Body of pancreas (tissue), 4 donors: Measurements from ENCODE around the gene ARHGEF11. TPM values are rescaled to one million over a fixed set of nuclear protein-coding genes. Genes with fewer than 3 reads are reported as not detected.

Source experiments
- ATAC-seq: fragments of 150-250 bp; one replicate; pipeline ENCODE4 v1.9.1; 2016
- DNase-seq, 4 donors: peaks; one replicate each; pipeline ENCODE4 v3.0.0-alpha.2; 2019
- H3K27ac ChIP-seq, 4 donors: fragments of 200-600 bp; sonication (generic); 1 replicate in 3 of 4; 2 replicates in 1 of 4; pipeline versions ENCODE4 v1.5.1 to v1.6.1; 2016 to 2019; ENCODE audit warnings: mild to moderate bottlenecking in 1 of 4, mixed read lengths in 1 of 4, moderate library complexity in 1 of 4
- H3K27me3 ChIP-seq, 2 donors: fragments of 200-600 bp; sonication (generic); one replicate each; pipeline ENCODE4 v1.6.0; 2016; ENCODE audit warnings: mild to moderate bottlenecking in 1 of 2
- H3K36me3 ChIP-seq, 2 donors: fragments of 200-600 bp; sonication (generic); replicated peaks in 1 of 2; 2 replicates each; pipeline ENCODE4 v1.5.1; 2016; ENCODE audit warnings: low read depth in 2 of 2; ENCODE audit not compliant: insufficient read depth in 1 of 2
- H3K4me1 ChIP-seq: fragments of 200-600 bp; sonication (generic); one replicate; pipeline ENCODE4 v1.6.0; 2016
- H3K4me3 ChIP-seq, 2 donors: fragments of 200-600 bp; sonication (generic); 1 replicate in 1 of 2; 2 replicates in 1 of 2; pipeline ENCODE4 v1.5.1; 2016 to 2019
- H3K9me3 ChIP-seq, 3 donors: fragments of 200-600 bp; sonication (generic); 1 replicate in 2 of 3; 2 replicates in 1 of 3; pipeline ENCODE4 v1.5.1; 2016
- POLR2A ChIP-seq, 3 donors: fragments of 450-650 bp; IDR thresholded peaks; one replicate each; pipeline ENCODE4 v1.6.1; 2016; ENCODE audit warnings: antibody characterized with exemption in 3 of 3, mild to moderate bottlenecking in 2 of 3
- WGBS, 2 donors: methylation state at CpG; one replicate each; pipeline ENCODE4 v1.1.5; 2017; 5-methylcytosine and 5-hydroxymethylcytosine counted together
- intact Hi-C: fragments of 100-400 bp; cut with DNase I; formaldehyde crosslinking; loops from one replicate; pipeline ENCODE4 v1.15.1; 2023
- total RNA-seq, 2 donors: library from RNA; depleted of rRNA; stranded (reverse); fragments of >200 nt; gene quantifications; one replicate each; pipeline ENCODE4 v1.1.0, GENCODE V29; 2016
- TF ChIP-seq, protein P1 (sequence below), 7 experiments: fragments of 450-650 bp in 4 of 7; fragments of 200-600 bp in 3 of 7; sonication (generic) in 3 of 7; IDR thresholded peaks; one replicate each; pipeline ENCODE4 v1.5.1; 2016 to 2019; ENCODE audit warnings: antibody characterized with exemption in 7 of 7

ARHGEF11 gene
- total RNA-seq, 2 donors from 2014 or later, result 17.9 to 29.7 TPM

DNA sequence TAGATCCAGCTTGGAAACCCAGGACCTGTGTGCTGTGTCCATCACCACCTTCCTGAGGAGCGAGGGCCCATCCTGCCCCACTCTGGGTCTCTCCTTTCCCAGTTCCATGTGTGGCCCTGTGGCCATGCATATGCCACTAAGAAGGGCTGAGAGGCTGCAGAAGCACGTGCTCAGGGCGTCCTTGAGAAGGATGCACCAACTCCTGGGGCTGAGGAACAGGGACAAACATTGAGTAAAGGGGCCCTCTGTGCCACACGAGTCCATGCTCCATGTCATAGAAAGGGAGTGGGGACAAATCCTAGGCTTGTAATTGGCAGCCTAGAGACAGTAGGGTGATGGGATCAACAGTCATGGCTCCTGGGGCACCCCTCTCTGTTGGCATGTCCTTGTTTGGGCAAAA is 45.6 kb upstream of the ARHGEF11 start:
- Histone ChIP-seq H3K4me3 (no peak overlapping the region), H3K9me3 (no peaks in the 10 kb centered on the region), H3K27ac (no peak overlapping the region), H3K27me3 (no peaks in the 10 kb centered on the region), H3K4me1 (no peaks in the 10 kb centered on the region), H3K36me3 (no peaks in the 10 kb centered on the region)
- WGBS, 2 donors, result 82 to 87% methylated on average over 4 of the region's 4 CpGs
- DNase-seq (no peak), ATAC-seq (no peak)
- TF ChIP-seq POLR2A (IDR thresholded peaks at IDR 0.05), result no peak
- TF ChIP-seq, protein P1, sequence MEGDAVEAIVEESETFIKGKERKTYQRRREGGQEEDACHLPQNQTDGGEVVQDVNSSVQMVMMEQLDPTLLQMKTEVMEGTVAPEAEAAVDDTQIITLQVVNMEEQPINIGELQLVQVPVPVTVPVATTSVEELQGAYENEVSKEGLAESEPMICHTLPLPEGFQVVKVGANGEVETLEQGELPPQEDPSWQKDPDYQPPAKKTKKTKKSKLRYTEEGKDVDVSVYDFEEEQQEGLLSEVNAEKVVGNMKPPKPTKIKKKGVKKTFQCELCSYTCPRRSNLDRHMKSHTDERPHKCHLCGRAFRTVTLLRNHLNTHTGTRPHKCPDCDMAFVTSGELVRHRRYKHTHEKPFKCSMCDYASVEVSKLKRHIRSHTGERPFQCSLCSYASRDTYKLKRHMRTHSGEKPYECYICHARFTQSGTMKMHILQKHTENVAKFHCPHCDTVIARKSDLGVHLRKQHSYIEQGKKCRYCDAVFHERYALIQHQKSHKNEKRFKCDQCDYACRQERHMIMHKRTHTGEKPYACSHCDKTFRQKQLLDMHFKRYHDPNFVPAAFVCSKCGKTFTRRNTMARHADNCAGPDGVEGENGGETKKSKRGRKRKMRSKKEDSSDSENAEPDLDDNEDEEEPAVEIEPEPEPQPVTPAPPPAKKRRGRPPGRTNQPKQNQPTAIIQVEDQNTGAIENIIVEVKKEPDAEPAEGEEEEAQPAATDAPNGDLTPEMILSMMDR (IDR thresholded peaks at IDR 0.05), result no peak
- intact Hi-C loops, result loop anchor here (2.0 kb wide), 1 partner anchor 64 kb away; no protein-coding TSS in a partner anchor

DNA sequence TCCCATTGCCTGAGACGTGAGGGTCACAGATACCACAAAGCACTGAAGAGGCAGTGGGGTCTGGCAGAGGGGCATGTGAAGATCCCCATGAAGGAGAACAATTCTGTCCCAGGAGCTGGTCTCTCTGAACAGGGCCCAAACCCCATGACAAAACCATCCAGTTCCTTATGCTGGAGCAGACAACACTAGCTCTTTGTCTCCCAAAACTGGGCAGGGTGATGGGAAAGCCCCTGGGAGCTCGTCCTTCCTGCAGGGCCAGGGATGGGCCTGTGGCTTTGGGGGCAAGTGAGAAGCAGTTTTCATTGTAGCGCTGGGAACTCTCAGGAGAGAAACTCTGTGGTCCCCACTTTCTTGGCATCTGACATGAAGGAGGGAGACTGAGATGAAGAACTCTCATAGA is 45.2 kb upstream of the ARHGEF11 start:
- DNase-seq, result no peak
- Histone ChIP-seq H3K36me3 (no peaks in the 10 kb centered on the region), H3K27ac (no peak overlapping the region), H3K9me3 (no peaks in the 10 kb centered on the region), H3K27me3 (no peaks in the 10 kb centered on the region), H3K4me3 (no peak overlapping the region), H3K4me1 (no peaks in the 10 kb centered on the region)
- WGBS, 2 donors, result 57 to 59% methylated on average over 2 to 3 of the region's 3 CpGs
- no peak for ATAC-seq
- intact Hi-C loops, result loop anchor here (2.0 kb wide), 1 partner anchor 64 kb away; no protein-coding TSS in a partner anchor
- no peak for TF ChIP-seq POLR2A (IDR thresholded peaks at IDR 0.05)
- TF ChIP-seq, protein P1 (IDR thresholded peaks at IDR 0.05), result no peak

GRCh38 chr1:157090196-157090647 is 44.7 kb upstream of the ARHGEF11 start:
- Histone ChIP-seq H3K27me3 (no peaks in the 10 kb centered on the region), H3K36me3 (no peaks in the 10 kb centered on the region), H3K27ac (no peak overlapping the region), H3K4me1 (no peaks in the 10 kb centered on the region), H3K4me3 (no peak overlapping the region), H3K9me3 (no peaks in the 10 kb centered on the region)
- intact Hi-C loops, result loop anchor here (2.0 kb wide), 1 partner anchor 65 kb away; no protein-coding TSS in a partner anchor
- ATAC-seq (peak; percentile 81), DNase-seq (peak; percentile 85 to 91 (median 87))
- no peak for TF ChIP-seq POLR2A (IDR thresholded peaks at IDR 0.05)
- TF ChIP-seq, protein P1 (IDR thresholded peaks at IDR 0.05), result peak; percentile 84 to 92 (median 89)
- 6 to 11% methylated on average over 10 of the region's 10 CpGs for WGBS, 2 donors

- no peak for TF ChIP-seq POLR2A (IDR thresholded peaks at IDR 0.05)
- TF ChIP-seq, protein P1 (IDR thresholded peaks at IDR 0.05), result no peak
- no peaks in the 10 kb centered on the region for H3K27me3 ChIP-seq
- H3K27ac ChIP-seq, result no peak overlapping the region
- intact Hi-C loops, result loop anchor here (2.0 kb wide), 1 partner anchor 65 kb away; no protein-coding TSS in a partner anchor
- no peaks in the 10 kb centered on the region for H3K36me3 ChIP-seq
- H3K4me1 ChIP-seq, result no peaks in the 10 kb centered on the region
- WGBS, 2 donors, result 56 to 84% methylated on average over 2 to 9 of the region's 9 CpGs
- no peak overlapping the region for H3K4me3 ChIP-seq
- DNase-seq (no peak), ATAC-seq (no peak)
- H3K9me3 ChIP-seq, result no peaks in the 10 kb centered on the region
These were observed 44.2 kb upstream of the ARHGEF11 start for GRCh38 chr1:157089789-157090188.

DNA sequence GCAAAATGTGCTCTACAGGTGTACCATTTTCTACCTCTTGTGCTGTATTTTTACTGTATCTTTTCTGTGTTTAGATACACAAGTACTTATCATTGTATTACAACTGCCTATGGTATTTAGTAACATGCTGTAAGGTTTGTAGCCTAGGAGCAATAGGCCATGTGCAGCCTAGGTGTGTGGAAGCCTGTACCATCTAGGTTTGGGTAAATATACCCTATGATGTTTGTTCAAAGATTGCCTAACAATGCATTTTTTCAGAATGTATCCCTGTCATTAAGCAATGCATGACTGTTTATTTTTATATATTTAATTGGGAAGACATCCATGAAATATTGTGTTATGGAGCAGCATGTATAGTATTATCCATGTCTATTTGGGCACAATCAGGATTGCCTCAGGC is 43.1 kb upstream of the ARHGEF11 start:
- Histone ChIP-seq H3K36me3 (no peaks in the 10 kb centered on the region), H3K4me3 (no peak overlapping the region), H3K27ac (no peak overlapping the region), H3K4me1 (no peaks in the 10 kb centered on the region), H3K27me3 (no peaks in the 10 kb centered on the region), H3K9me3 (no peaks in the 10 kb centered on the region)
- DNase-seq (no peak), ATAC-seq (no peak)
- TF ChIP-seq POLR2A (IDR thresholded peaks at IDR 0.05), result no peak
- TF ChIP-seq, protein P1 (IDR thresholded peaks at IDR 0.05), result no peak
- intact Hi-C loops, result no loop called here
